Thoracic aorta (tissue), 2 donors: Measurements from ENCODE around the gene HSPA12A. TPM values are rescaled to one million over a fixed set of nuclear protein-coding genes. Genes with fewer than 3 reads are reported as not detected.

Experiments
- ATAC-seq: fragments of 150-250 bp; one replicate; pipeline ENCODE4 v1.8.0; 2017; ENCODE audit warnings: low read depth; ENCODE audit not compliant: insufficient number of reproducible peaks, low FRiP score
- DNase-seq: peaks from one replicate; pipeline ENCODE4 v3.0.0-alpha.2; 2020; ENCODE audit warnings: low spot score
- H3K27ac ChIP-seq, 2 donors: fragments of 200-600 bp; sonication (generic); 1 replicate in 1 of 2; 2 replicates in 1 of 2; pipeline ENCODE4 v1.5.1; 2016; ENCODE audit warnings: mild to moderate bottlenecking in 2 of 2, moderate library complexity in 2 of 2
- H3K27me3 ChIP-seq: fragments of 200-600 bp; sonication (generic); replicated peaks from 2 replicates; pipeline ENCODE4 v1.6.0; 2016; ENCODE audit warnings: mild to moderate bottlenecking; ENCODE audit not compliant: insufficient read depth
- H3K36me3 ChIP-seq: fragments of 200-600 bp; sonication (generic); one replicate; pipeline ENCODE4 v1.5.1; 2016
- H3K4me1 ChIP-seq, 2 donors: fragments of 200-600 bp; sonication (generic); 1 replicate in 1 of 2; 2 replicates in 1 of 2; pipeline versions ENCODE4 v1.5.1 to v1.6.0; 2016; ENCODE audit warnings: low read depth in 2 of 2, mild to moderate bottlenecking in 1 of 2; ENCODE audit not compliant: control insufficient read depth in 1 of 2
- H3K4me3 ChIP-seq: fragments of 200-600 bp; sonication (generic); 2 replicates; pipeline ENCODE4 v1.5.1; 2016; ENCODE audit warnings: mild to moderate bottlenecking
- H3K9me3 ChIP-seq: fragments of 200-600 bp; sonication (generic); 2 replicates; pipeline ENCODE4 v1.5.1; 2016
- total RNA-seq, 2 donors: library from RNA; depleted of rRNA; stranded (reverse); fragments of >200 nt; gene quantifications; one replicate each; pipeline versions ENCODE4 v1.1.0 to v1.2.3, GENCODE V29; 2016
- TF ChIP-seq, protein P1 (sequence below): fragments of 200-600 bp; sonication (generic); IDR thresholded peaks from one replicate; pipeline ENCODE4 v1.5.1; 2019; ENCODE audit warnings: antibody characterized with exemption

Gene HSPA12A
- total RNA-seq, 2 donors from 2014 or later = 10.2 to 13.6 TPM

DNA sequence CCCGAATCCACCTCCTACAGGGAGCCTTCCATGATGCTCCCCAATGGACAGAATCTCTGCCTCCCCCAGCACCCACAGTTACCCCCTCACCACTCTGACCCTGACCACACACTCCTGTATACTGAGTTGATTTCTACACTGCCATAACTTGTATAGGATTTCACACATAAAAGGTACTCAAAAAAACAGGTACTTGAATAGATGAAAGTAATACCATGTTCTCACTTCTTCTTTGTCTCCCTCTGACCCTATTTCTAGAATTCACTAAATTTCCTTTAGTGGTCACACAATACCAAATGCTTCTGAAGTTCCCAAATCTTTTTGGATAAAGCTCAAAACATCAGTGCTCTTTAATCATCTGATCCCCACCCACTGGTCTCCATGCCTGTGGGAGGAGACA lies 45.4 kb downstream of the HSPA12A start:
- Histone ChIP-seq H3K27me3 (no peaks in the 10 kb centered on the region), H3K36me3 (no peaks in the 10 kb centered on the region), H3K9me3 (no peaks in the 10 kb centered on the region), H3K4me1 (peaks cover 6 to 20% of the 10 kb centered on the region in 2 donors), H3K4me3 (no peak overlapping the region), H3K27ac (no peak overlapping the region)
- TF ChIP-seq, protein P1, sequence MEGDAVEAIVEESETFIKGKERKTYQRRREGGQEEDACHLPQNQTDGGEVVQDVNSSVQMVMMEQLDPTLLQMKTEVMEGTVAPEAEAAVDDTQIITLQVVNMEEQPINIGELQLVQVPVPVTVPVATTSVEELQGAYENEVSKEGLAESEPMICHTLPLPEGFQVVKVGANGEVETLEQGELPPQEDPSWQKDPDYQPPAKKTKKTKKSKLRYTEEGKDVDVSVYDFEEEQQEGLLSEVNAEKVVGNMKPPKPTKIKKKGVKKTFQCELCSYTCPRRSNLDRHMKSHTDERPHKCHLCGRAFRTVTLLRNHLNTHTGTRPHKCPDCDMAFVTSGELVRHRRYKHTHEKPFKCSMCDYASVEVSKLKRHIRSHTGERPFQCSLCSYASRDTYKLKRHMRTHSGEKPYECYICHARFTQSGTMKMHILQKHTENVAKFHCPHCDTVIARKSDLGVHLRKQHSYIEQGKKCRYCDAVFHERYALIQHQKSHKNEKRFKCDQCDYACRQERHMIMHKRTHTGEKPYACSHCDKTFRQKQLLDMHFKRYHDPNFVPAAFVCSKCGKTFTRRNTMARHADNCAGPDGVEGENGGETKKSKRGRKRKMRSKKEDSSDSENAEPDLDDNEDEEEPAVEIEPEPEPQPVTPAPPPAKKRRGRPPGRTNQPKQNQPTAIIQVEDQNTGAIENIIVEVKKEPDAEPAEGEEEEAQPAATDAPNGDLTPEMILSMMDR = no peak
- ATAC-seq = no peak
- DNase-seq = no peak

DNA sequence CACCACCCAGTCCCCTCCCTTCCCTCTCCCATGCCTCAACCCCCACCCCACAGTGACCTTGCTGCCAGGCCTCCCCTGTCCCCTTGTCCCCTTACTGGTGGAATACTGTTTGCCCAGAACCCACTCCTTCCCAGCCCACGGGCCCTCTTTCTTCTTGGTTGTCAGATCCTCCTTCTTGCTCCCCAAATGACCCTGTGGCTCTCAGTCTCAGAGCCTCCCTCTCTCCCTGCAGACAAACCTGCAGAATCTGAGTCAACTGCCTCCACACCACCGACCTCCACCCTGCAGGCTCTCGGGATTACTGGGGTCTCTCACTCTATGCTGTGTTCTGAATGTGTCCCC lies 47.5 kb downstream of the HSPA12A start:
- H3K9me3 ChIP-seq = no peaks in the 10 kb centered on the region
- DNase-seq (no peak), ATAC-seq (no peak)
- H3K27ac ChIP-seq = no peak overlapping the region
- no peaks in the 10 kb centered on the region for H3K27me3 ChIP-seq
- peaks cover 21 to 39% of the 10 kb centered on the region in 2 donors for H3K4me1 ChIP-seq
- H3K36me3 ChIP-seq = no peaks in the 10 kb centered on the region
- TF ChIP-seq, protein P1 = no peak
- no peak overlapping the region for H3K4me3 ChIP-seq

DNA sequence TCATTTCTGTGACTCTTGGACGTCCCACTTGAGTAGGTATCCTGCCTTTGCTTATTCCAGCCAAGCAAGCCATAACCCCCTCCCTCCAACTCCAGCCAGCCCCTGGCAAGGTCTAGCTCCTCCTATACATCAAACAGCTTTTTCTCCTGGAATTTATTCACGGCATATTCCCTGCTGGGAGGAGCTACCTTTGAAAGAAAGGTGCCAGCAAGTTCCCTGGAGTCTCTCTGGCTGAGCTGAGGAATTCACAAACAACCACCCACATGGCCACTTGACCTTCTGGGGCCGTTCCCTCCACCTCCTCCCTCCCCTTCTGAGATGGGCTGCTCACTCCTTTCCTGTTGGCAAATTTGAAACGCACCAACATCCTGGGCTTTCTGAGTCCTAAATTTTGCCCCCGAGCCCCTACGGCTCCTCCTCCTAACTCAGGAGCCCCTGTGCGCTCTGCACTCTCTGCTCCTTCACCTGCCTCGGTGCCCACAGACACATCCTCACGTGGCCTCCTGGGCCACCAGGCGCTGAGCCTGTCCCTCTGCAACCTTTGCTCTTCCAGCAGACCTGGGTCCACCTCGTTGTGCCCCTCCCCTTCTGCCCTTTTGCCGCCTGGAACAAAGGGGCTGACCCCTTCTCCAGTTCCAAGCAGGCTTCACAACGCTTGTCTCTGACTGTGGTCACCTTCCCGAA lies 48.0 kb downstream of the HSPA12A start:
- no peaks in the 10 kb centered on the region for H3K9me3 ChIP-seq
- H3K4me1 ChIP-seq = peaks cover 21 to 39% of the 10 kb centered on the region in 2 donors
- DNase-seq (no peak), ATAC-seq (no peak)
- TF ChIP-seq, protein P1 = no peak
- H3K27me3 ChIP-seq = no peaks in the 10 kb centered on the region
- no peaks in the 10 kb centered on the region for H3K36me3 ChIP-seq
- H3K4me3 ChIP-seq = no peak overlapping the region
- H3K27ac ChIP-seq = no peak overlapping the region

DNA sequence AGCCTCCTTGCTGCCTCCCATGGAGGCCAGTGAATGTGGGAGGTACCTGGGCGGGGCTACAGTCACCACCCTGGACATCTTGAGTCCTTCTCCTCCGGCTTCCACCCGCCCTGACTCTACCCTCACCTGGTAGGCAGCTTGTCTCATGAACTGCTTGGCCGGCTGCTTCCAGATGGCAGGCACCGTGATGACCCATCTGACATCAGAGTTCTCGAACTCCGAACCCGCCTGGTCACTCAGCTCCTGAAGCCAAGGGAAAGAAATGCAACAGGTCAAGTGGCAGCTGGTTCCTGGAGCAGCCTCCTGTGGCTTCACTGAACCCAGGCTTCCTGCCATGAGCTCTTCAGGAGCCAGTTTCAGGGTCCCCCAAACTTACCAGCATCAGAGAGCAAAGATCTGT lies 50.1 kb downstream of the HSPA12A start:
- DNase-seq (no peak), ATAC-seq (no peak)
- H3K36me3 ChIP-seq = no peaks in the 10 kb centered on the region
- H3K27ac ChIP-seq = peak overlapping the region; percentile 28 to 65
- H3K4me1 ChIP-seq = peaks cover 21 to 49% of the 10 kb centered on the region in 2 donors
- no peak overlapping the region for H3K4me3 ChIP-seq
- H3K27me3 ChIP-seq = no peaks in the 10 kb centered on the region
- TF ChIP-seq, protein P1 = no peak
- H3K9me3 ChIP-seq = no peaks in the 10 kb centered on the region

DNA sequence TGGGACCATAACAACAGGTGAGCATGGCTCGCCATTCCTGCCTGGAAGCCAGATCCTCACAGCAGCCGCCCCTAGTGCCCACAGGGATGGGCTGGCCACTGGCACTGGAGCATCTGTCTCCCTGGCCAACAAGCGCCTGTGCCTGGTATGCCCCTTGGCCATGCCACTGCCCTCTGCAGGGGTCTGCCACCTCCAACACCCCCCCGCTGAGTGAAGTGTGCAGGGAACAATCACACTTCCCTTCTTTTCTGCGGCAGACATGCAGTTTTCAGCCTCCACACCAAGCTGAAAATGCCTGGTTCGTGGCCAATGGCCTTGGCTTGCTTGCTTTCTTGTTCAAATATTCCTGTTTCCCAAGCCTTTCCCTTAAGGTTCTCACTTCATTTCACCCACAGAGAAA lies 50.7 kb downstream of the HSPA12A start:
- ATAC-seq = no peak

More for the DNA sequence above, 50.7 kb downstream of the HSPA12A start:
- no peak for DNase-seq
- no peaks in the 10 kb centered on the region for H3K9me3 ChIP-seq
- no peak overlapping the region for H3K4me3 ChIP-seq
- H3K27ac ChIP-seq = peak overlapping the region; percentile 48 to 65
- TF ChIP-seq, protein P1 = no peak
- H3K4me1 ChIP-seq = peaks cover 21 to 49% of the 10 kb centered on the region in 2 donors
- H3K27me3 ChIP-seq = no peaks in the 10 kb centered on the region
- no peaks in the 10 kb centered on the region for H3K36me3 ChIP-seq
